ENCODE measurements around the gene TRH.
A peak's percentile ranks its signal among the peaks of the same experiment; 100 is the strongest.

- peak; percentile 88 for TF ChIP-seq CTCF (IDR thresholded peaks at IDR 0.05; ENCODE audit: poor library complexity)
- TF ChIP-seq EZH2 (IDR thresholded peaks at IDR 0.05; ENCODE audit: borderline replicate concordance) = no peak
Observed at GRCh38 chr3:129942296-129942695, 32.2 kb upstream of the TRH start.

Measured in hepatocyte (in vitro differentiated cells).